NCI-H82 treated with DMSO at 0.1 percent for 48 hours (cell line): ENCODE data around the gene CFL1.
"Not testable (repeated sequence)": the region's sequence is repeated elsewhere in the genome, so short reads cannot be mapped to it uniquely, and the experiment has no call there.

ENCODE experiments used
- DNase-seq: peaks from one replicate; lab custom pipeline; 2025; ENCODE audit not compliant: unreplicated experiment; lab: John Stamatoyannopoulos, UW

Gene CFL1

GRCh38 chr11:65857853-65858680 lies at the start of gene CFL1:
Gene CFL1, minus strand, starts transcription at chr11:65858180. Its CDS starts 81 bp downstream, at chr11:65858099.
- peak; percentile 87 for DNase-seq

- no peak for DNase-seq
Observed at GRCh38 chr11:65906602-65907001, 48.6 kb upstream of the CFL1 start.

GRCh38 chr11:65903715-65904114 lies 45.7 kb upstream of the CFL1 start:
- DNase-seq, result no peak

GRCh38 chr11:65903068-65903481 lies 45.1 kb upstream of the CFL1 start:
- no peak for DNase-seq

- no peak for DNase-seq
Observed at GRCh38 chr11:65900899-65901180, 42.9 kb upstream of the CFL1 start.

- no peak for DNase-seq
Observed at GRCh38 chr11:65900125-65900898, 42.3 kb upstream of the CFL1 start, which contains the start of gene FOSL1. Gene FOSL1, minus strand, starts transcription at chr11:65900388. Its CDS starts 49 bp downstream, at chr11:65900339.

- no peak for DNase-seq
Observed at GRCh38 chr11:65899356-65900124, 41.6 kb upstream of the CFL1 start.

- DNase-seq, result no peak
Observed at GRCh38 chr11:65898656-65899355, 40.8 kb upstream of the CFL1 start.

- DNase-seq, result no peak
Observed at GRCh38 chr11:65897020-65897471, 39.1 kb upstream of the CFL1 start.

- no peak for DNase-seq
Observed at GRCh38 chr11:65896034-65896999, 38.3 kb upstream of the CFL1 start.

GRCh38 chr11:65895482-65895981 lies 37.6 kb upstream of the CFL1 start:
- no peak for DNase-seq

GRCh38 chr11:65894034-65894591 lies 36.1 kb upstream of the CFL1 start:
- no peak for DNase-seq

- DNase-seq, result no peak
Observed at GRCh38 chr11:65892661-65893317, 34.8 kb upstream of the CFL1 start.

GRCh38 chr11:65892137-65892540 lies 34.2 kb upstream of the CFL1 start:
- not testable (repeated sequence) for DNase-seq

- no peak for DNase-seq
Observed at GRCh38 chr11:65891219-65892136, 33.5 kb upstream of the CFL1 start.

- peak; percentile 75 for DNase-seq
Observed at GRCh38 chr11:65890324-65891218, 32.6 kb upstream of the CFL1 start, which contains the start of gene CCDC85B. Gene CCDC85B, plus strand, starts transcription at chr11:65890673. Its CDS starts 111 bp downstream, at chr11:65890784.
